HK-2 (cell line): ENCODE measurements around the gene TANGO6.

ENCODE experiments used
- DNase-seq: peaks from one replicate; pipeline ENCODE4 v3.0.0-alpha.2; 2018; ENCODE audit not compliant: unreplicated experiment

The TANGO6 gene

GRCh38 chr16:69100071-69100691 is 256.9 kb downstream of the TANGO6 start:
- DNase-seq = peak; percentile 44

GRCh38 chr16:69105501-69106361 is 262.4 kb downstream of the TANGO6 start, which contains the start of gene HAS3:
Gene HAS3, plus strand, starts transcription at chr16:69105653. Its CDS starts 3,743 bp downstream, at chr16:69109396.
- peak; percentile 80 for DNase-seq

GRCh38 chr16:69106491-69107315 is 263.4 kb downstream of the TANGO6 start:
- no peak for DNase-seq

GRCh38 chr16:69107316-69107962 is 264.1 kb downstream of the TANGO6 start:
- peak; percentile 61 for DNase-seq

GRCh38 chr16:69108064-69108904 is 265.0 kb downstream of the TANGO6 start:
- DNase-seq = no peak

GRCh38 chr16:69108905-69109252 is 265.5 kb downstream of the TANGO6 start:
- no peak for DNase-seq

- no peak for DNase-seq
Observed at GRCh38 chr16:69109486-69110270, 266.3 kb downstream of the TANGO6 start.

GRCh38 chr16:69110406-69110805 is 267.1 kb downstream of the TANGO6 start:
- no peak for DNase-seq

GRCh38 chr16:69111216-69111875 is 268.0 kb downstream of the TANGO6 start:
- DNase-seq = no peak

GRCh38 chr16:69111876-69112230 is 268.5 kb downstream of the TANGO6 start:
- no peak for DNase-seq

GRCh38 chr16:69112285-69113129 is 269.2 kb downstream of the TANGO6 start:
- peak; percentile 53 for DNase-seq

- no peak for DNase-seq
Observed at GRCh38 chr16:69113216-69113615, 269.9 kb downstream of the TANGO6 start.

GRCh38 chr16:69114346-69114975 is 271.1 kb downstream of the TANGO6 start:
- no peak for DNase-seq

GRCh38 chr16:69114976-69115355 is 271.6 kb downstream of the TANGO6 start:
- no peak for DNase-seq

GRCh38 chr16:69115361-69115760 is 272.0 kb downstream of the TANGO6 start:
- no peak for DNase-seq

GRCh38 chr16:69115837-69116236 is 272.5 kb downstream of the TANGO6 start:
- no peak for DNase-seq

GRCh38 chr16:69116256-69116875 is 273.0 kb downstream of the TANGO6 start:
- DNase-seq = no peak

- DNase-seq = no peak
Observed at GRCh38 chr16:69116906-69117305, 273.6 kb downstream of the TANGO6 start.
